NB4 (cell line): ENCODE measurements around the gene RORB.

ENCODE experiments used
- MAX ChIP-seq: IDR thresholded peaks from 2 replicates; pipeline ENCODE4 v1.6.1; 2011; ENCODE audit warnings: low read depth, low read length
- POLR2A ChIP-seq: IDR thresholded peaks from 2 replicates; pipeline ENCODE4 v1.6.1; 2011; ENCODE audit warnings: mild to moderate bottlenecking; ENCODE audit not compliant: insufficient read length; ENCODE audit errors: extremely low read depth

DNA sequence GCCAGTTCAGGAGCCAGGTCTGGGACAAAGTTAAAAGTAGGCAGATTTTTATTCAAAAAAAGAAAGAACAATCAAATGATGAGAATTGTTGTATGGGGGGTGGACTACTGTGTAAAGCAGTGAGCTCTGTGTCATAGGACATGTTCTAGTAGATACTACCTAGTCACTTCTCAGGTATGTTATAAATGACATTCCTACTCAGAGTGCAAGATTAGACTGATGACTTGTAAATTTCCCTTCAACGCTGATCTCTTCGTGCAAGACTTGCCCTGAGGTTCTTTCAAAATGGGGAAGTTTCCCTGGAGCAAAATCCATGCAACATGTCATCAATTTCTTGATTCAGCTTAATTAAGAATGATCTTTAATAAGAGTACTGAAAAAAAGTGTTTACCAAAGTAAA, 175.1 kb downstream of the RORB start:
- TF ChIP-seq POLR2A (no peak), MAX (no peak)
